HG03354 (cell line): ENCODE results near the gene KCNJ16.

Experiments
- ATAC-seq: cut with Tn5 transposase; IDR thresholded peaks from one replicate; pipeline ENCODE4 v1.9.1; 2021; ENCODE audit warnings: mild to moderate bottlenecking; ENCODE audit not compliant: unreplicated experiment, poor library complexity, severe bottlenecking

KCNJ16 gene

DNA sequence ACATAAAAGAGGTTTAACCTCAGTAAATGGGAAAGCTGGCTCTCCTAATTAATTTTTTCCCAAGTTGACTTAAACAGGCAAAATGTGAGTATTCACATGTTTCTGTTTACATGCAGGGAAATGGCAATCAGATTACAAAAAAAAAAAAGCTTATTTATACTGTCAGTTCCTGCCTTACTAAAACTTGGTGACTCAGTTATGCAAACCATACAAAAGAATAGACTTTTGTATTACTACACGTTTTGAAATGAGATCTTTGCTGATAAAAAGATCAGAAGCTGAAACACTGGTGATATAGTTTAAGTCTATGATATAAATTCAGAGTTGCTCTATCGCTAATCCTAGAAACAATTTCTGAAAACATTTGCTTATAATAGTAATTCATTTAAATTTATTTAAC is 85.0 kb downstream of the KCNJ16 start:
- no peak for ATAC-seq

DNA sequence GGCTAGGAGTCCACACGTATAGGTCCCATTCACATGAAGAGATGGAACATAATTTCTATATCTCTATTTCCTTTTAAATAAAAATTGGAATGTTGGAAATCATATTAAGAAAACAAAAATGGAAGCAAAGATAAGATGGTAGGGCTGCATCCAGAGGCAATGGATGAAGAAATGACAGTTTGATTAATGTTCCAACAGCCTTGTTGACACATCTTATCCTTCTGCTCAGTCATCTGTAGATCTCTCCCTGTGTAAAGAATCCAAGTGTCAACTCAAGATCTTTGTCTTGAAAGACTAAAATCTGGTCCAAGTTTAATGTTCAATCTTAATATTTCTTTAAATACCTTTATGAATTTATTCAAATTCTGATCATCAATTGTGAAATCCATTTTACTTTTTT is 86.5 kb downstream of the KCNJ16 start:
- ATAC-seq, result no peak

DNA sequence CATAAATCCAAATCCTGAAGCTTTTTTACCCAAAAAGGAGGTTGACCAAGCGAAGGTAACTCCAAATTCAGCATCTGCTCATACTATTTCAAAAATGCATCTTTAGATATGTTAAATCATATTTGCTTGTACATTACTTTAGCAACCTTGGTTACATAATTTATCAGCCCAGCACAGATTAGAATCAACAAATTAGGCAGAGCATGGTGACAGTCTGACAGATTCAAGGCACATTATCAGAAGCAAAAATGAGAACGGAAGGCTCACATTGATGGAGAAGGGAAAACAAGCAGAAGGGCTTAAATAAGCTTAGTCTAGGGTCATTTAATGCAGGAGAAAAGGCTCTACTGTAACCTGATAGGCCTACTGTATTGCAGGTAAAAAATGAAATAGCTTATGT is 90.4 kb downstream of the KCNJ16 start:
- ATAC-seq, result no peak

DNA sequence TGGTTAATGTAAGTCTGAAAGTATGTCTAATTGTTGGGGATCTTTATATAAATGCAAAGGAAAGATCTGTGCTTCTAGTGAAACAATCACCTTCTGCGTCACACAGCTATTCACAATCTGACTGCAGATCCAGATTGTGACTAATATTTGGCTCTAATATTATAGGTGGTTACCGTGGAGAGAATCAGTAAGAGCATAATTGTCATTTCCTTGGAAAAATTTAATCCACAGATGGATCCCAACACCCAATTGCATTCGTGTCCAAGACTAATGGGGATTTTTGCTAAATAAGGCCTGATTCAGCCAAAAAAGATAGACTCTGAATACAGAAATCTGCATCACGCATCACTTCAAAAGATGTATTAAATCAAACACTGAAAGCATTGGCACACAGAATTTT is 91.6 kb downstream of the KCNJ16 start:
- ATAC-seq, result no peak

DNA sequence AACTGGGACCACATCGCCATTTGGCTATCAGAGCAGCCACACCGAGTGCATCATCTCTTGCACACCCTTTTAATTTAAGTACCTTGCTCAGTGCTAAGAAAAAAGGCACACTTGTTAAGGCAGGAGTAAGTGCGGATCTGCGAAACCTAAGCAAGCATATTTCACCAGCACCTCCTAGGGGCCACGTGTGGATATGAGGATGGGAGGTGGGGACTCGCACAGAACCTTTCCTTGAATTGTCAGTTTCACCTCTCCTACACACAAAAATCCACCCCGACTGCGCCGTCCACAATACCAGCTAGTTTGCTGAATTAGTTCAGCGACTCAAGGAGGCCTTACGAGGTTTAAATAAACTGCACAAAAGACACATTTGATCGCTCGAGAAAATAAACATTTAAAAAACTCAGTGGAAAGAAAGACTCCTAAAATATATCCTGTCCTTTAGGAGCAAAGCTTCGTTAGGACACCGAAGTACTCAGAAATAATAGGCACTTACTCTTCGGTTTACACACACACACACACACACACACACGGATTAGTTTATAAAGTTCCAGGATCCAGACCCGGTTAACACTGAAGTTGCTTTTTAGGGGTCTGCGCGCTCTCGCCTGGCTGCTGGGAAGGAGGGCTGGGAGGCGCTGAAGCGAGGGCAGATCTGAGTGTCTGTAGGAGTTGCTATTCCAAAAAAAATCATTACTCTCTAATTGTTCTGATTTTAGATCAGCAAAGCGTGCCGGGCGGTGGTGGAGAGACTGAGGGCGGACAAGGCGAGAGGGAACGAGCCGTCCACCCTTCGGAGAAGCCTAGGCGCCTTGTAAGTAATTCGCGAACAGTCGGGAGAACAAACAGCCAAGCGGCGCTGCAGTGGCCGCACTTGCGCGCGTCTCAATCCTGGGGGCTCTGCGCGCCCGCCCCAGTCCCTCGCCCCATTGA is 93.3 kb downstream of the KCNJ16 start:
- peak; percentile 30 for ATAC-seq

DNA sequence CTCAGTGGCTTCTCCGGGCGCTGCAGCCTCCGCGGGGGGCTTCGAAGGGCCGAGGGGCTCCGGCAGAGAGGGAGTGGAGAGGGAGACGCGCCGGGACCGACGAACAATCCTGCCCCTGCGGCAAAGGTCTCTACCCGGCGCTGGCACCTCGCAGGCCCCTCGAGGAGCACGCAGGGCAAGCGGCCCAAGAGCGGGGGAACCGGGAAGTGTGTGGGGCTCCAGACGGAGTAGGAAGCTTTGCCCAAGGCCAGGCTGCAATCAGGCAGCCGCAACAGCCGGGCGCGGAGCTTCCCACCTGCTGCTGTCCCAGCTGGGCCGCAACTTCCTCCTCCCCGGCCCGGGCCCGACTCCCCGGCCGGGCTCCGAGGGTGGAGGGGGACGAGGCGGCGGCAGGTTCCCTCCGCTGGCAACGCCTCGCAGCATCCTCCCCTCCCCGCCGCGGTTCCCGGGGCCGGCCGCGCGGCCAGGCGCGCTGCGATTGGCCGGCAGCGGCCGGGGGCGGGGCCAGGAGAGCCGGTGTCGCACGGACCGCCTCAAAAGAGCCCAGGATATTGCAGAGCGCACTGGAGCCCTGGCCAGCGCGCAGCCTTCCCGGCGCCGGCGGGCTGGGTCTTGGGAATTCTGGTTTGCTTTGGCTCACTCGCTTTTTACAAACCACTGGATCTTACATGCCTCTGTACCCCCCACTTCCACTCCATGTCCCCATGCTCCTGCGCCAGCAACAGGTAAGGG is 94.1 kb downstream of the KCNJ16 start, which contains the start of gene KCNJ2:
KCNJ2 (plus strand) TSS at position 556 of the 732 bp plus-strand sequence. CDS start 5,508 bp downstream, outside the sequence.
- peak; percentile 96 for ATAC-seq

DNA sequence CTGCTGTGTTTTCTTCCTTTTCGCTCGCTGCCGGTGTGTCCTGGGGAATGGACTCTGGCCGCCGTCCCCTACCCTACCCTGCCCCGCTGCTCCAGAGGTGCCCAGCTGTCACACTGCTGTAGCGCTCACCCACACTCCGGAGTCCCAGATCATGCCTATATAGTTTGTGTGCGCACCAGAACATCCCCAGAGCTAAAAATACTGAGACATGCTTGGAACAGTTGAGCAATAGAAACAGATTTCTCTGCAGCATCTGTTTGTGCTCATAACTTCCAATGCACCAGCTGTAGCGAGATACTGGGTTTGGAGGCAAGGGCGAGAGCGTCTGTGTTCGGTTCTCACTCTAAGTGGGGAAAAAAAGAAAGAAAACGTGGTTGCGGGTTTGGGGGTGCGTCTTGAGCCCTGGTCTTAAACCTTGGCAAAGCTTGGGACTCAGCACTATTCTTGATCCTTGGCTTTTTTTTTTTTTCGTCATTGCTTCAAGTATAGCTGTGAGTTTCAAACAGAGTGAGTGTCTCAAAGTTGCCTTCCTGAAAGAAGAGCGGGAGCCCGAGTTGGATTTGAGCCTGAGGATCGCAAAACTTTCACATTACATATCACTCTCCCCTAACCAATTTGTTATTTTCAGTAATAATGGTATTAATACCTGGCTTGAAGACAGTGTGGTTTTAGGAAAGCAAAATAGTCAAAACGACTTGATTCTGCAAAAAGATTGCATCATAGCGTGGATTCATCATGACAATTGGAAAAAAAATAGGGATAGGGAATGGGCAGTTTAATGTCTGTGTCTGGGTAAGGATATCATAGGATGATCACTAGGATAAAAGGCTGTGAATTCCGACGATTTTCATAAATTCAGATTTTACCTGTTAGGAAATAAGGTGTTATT is 94.9 kb downstream of the KCNJ16 start:
- ATAC-seq, result peak; percentile 1

DNA sequence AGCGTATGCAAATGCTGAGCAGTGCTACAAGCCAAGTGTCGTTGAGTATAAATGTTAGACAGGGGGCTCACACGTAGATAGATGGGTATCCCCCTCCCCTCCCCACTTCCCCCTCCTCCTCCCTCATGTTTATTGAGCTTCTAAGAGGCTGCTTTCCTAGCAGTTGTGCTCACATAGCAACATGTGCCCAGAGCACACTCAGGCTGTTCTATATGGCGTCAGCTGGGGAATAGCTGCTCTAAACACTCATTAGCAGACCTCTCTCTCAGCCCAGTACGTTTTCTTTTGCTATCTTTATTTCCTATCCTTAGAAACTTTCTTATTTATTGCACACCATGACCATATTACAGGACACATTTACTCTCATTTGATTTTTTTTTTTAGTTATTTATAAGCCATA is 96.1 kb downstream of the KCNJ16 start:
- ATAC-seq, result no peak

DNA sequence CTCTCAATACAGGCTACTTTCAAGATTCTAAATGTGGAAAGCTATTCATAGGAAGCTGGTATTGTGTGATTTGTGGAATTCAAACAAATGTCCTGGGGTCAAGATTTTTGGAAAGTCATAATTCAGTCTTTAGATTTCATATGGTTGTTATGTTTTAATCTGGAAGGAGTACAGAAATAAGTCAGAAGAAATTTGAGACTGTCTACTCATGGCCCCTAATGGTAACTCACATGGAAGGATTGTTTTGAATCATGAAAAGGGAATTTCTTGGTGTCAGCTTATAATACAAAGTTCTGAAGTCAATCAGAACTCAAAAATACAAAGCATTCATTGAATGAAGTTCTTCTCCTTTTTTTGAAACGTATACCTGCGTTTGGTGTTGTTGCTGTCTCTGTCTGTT is 97.4 kb downstream of the KCNJ16 start:
- ATAC-seq, result no peak

DNA sequence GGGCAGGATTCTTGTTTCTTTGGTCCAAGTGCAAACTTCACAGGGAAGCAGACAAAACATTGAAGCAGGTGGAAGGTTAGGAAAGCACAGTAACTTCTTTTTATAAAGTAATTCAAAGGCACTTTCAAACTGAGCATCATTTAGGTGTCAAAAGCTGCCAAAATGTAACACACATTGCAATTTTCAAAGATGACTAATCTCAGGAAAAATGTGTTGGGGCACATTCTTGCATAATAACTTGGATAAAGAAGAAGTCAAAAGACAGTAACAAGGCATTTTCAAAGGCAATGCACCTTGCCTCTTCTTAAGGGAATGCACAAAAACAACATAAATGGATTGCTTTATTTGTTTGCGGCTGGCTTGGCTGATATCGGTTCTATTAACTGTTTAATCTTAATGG is 97.9 kb downstream of the KCNJ16 start:
- no peak for ATAC-seq

DNA sequence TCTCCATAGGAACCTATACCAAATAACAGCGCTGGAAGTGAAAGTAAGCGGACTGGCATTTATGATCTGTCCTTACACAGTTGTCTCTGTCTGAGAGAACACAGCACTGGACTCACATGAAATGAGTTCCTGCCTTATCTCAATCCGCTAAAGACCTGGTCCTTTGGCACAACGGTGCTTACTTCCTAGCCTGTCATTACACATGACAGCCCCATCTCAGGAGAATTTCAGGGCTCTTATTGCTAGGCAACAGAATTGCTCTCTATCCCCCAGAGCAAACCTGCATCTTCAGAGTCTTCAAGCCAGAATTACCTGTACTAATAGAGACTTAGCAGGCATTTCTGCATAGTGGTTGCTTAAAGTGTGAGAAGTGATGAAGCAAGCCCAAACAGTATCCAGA is 98.7 kb downstream of the KCNJ16 start:
- ATAC-seq, result no peak

DNA sequence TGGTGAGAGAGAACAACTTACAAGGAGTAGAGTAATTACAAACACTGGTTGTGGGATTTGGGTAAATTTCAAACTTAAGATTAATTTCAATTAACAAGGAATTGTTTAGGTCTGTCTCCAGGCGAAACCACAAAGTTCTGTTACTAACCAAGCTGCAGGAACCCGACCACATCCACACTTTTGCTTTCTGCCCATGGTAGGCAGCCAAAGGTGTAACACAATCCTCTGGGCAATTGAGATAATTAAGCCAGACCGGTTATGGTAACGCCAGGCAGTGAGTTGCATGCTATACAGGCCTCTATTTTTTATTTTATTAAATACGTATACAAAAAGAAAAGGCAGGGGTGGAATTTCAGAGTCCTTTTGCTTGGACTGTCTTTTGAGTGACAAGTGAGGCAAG is 106.4 kb downstream of the KCNJ16 start:
- ATAC-seq, result no peak

DNA sequence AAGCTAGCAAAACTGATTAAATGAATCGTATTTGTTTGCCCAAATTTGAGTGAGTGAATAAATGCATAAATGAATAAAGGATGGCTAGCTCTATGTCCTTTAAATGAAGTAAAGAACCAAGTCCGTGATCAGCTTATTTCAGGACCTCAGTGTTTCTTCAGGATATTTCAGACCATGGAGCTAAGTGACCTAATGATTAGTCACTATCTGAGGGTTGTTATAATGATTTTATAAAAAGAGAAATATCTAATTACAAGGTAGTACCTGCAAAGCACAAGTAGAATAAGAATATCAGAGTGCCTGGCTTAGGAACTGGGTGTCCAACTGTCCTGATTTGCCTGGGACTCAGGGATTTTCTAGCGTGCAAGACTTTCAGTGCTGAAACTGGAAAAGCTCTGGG is 106.8 kb downstream of the KCNJ16 start:
- ATAC-seq, result no peak

DNA sequence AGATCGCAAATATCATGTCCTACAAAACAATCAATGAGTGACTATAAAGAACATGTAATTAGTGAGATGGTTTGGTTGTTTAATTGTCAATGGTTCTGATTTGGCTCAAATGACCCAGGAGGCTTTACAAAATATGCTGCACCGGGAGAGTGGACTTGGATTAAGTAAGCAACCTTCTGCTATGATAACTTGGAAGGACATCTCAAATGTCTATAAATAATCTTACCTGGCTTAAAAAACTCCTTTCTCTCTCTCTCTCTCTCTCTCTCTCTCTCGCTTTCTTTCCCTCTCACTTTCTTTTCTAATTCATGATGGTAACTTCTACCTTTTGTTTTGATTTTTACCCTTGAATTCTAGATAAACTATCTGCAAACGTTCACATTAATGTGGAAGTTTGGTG is 108.5 kb downstream of the KCNJ16 start:
- no peak for ATAC-seq

DNA sequence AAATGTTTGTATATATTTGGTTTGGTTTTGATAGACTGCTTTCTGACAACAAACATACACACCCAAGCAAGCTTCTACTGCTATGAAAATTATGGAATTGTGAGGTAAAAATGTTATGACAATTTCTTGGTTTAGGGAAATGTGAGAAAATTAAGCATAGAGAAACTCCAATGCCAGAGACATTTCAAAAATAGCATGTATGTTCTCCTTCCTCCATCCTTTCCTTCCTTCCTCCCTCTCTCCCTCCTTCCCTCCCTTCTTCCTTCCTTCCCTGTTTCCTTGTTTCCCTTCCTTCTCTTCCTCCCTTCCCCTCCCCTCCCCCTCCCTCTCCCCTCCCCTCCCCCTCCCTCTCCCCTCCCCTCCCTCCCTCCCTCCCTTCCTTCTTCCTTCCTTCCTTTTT is 109.2 kb downstream of the KCNJ16 start:
- no peak for ATAC-seq

DNA sequence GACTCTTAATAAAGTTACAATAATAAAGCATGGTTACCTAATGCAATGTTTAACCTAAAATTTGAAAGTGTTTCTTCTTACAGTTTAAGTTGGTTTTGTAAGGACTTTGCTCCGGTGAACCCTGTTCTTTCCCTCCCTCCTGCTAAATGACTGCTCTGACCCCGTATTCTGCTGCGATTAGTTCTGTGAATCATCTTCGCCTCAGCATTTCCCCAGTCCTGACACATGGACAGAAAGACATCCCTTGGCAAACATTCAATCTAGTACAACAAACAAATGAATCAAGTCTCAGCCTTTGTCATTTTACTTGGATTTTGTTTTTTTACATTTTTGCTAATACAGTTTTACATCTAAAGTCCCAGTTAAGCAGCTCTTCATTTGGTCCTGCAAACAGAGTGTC is 109.7 kb downstream of the KCNJ16 start:
- ATAC-seq, result no peak
